Measurements from ENCODE around the gene ANKUB1. TPM values are rescaled to one million over a fixed set of nuclear protein-coding genes. Genes with fewer than 3 reads are reported as not detected.

ANKUB1 gene
- total RNA-seq, 4 donors from 2014 or later, result not detected

DNA sequence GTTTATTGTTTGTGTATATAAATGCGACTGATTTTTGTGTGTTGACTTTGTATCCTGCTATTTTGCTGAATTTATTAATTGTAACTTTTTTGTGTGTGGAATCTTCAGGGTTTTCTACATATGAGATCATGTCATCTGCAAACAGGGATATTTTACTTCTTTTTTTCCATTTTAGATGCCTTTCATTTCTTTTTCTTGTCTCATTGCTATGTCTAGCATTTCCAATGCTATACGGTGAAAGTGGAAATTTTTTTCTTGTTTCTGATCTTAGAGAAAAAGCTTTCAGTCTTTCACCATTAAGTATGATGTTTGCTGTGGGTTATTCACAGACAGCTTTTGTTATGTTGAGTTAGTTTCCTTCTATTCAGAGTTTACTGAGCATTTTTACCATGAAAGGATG is 71.4 kb downstream of the ANKUB1 start:
- H3K4me3 ChIP-seq (replicated peaks in 1 of 3), result no peak overlapping the region
- no peak overlapping the region for H3K27ac ChIP-seq
- H3K27me3 ChIP-seq, result no peaks in the 10 kb centered on the region
- TF ChIP-seq POLR2A (IDR thresholded peaks at IDR 0.05), result no peak
- TF ChIP-seq, protein P1, sequence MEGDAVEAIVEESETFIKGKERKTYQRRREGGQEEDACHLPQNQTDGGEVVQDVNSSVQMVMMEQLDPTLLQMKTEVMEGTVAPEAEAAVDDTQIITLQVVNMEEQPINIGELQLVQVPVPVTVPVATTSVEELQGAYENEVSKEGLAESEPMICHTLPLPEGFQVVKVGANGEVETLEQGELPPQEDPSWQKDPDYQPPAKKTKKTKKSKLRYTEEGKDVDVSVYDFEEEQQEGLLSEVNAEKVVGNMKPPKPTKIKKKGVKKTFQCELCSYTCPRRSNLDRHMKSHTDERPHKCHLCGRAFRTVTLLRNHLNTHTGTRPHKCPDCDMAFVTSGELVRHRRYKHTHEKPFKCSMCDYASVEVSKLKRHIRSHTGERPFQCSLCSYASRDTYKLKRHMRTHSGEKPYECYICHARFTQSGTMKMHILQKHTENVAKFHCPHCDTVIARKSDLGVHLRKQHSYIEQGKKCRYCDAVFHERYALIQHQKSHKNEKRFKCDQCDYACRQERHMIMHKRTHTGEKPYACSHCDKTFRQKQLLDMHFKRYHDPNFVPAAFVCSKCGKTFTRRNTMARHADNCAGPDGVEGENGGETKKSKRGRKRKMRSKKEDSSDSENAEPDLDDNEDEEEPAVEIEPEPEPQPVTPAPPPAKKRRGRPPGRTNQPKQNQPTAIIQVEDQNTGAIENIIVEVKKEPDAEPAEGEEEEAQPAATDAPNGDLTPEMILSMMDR (IDR thresholded peaks at IDR 0.05), result no peak
- WGBS, 2 donors, result 92 to 96% methylated on average over 2 of the region's 2 CpGs
- intact Hi-C loops (cut with DNase I), result no loop called here
- H3K9me3 ChIP-seq, result no peaks in the 10 kb centered on the region
- H3K4me1 ChIP-seq, result no peaks in the 10 kb centered on the region
- no peak for DNase-seq
- H3K36me3 ChIP-seq, result no peaks in the 10 kb centered on the region

DNA sequence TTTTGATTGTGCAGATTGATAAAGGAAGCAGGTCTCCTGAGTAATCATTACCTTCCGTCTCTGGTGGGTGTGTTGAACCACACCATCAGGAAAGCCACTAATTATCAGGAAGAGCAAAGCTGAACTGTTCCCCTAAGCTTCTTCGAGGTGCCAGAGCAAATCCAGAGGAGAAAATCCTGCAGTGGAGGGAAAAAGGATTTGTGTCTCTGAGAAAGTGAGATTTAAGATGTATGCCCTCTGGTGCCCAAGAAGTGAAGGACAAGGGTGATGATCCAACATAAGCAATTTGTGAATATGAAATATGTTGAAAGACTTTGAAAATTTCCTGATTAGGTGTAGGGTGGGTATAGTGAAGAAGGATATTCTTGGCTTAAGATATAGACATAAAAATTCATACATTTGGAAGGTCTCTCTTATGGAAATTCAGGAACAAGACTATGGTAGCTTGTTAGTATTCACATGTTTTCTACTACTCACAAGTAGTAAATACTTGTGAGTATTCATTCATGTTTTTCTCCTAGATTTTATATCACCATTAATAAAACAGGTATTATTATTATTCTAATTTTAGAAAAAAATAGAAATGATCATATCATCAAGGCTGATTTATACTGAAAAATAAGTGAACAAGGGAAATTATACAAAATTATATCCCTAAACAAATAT is 74.8 kb downstream of the ANKUB1 start:
- intact Hi-C loops (cut with DNase I), result loop anchor here (5.0 to 10.0 kb wide), 3 partner anchors 53 to 205 kb away; no protein-coding TSS in a partner anchor
- Histone ChIP-seq H3K27ac (no peak overlapping the region), H3K36me3 (no peaks in the 10 kb centered on the region), H3K27me3 (no peaks in the 10 kb centered on the region), H3K4me1 (no peaks in the 10 kb centered on the region), H3K4me3 (replicated peaks in 1 of 3) (no peak overlapping the region), H3K9me3 (no peaks in the 10 kb centered on the region)
- WGBS, 2 donors, result 6 to 14% methylated on average over 2 of the region's 2 CpGs
- peak; percentile 50 to 56 for DNase-seq
- TF ChIP-seq POLR2A (IDR thresholded peaks at IDR 0.05), result no peak
- TF ChIP-seq, protein P1 (IDR thresholded peaks at IDR 0.05), result peak; percentile 65 to 95 (median 75)

DNA sequence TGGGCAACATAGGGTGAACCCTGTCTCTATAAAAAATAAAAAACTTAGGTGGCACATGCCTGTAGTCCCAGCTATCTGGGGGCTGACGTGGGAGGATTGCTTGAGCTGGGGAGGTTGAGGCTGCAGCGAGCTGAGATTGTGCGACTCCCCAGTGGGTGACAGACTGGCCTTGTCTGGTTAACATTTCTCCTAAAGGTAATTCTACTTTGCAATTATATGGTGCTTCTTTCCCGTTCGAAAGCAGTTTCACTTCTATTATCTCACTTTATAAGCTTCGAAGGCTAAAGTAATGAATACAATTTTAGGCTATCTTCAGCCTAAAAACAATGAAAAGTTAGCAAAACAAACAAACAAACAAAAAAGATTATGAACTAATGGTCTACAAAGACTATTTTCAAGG is 75.4 kb downstream of the ANKUB1 start:
- 76 to 82% methylated on average over 6 of the region's 6 CpGs for WGBS, 2 donors
- no peak for DNase-seq
- no peaks in the 10 kb centered on the region for H3K36me3 ChIP-seq
- no peaks in the 10 kb centered on the region for H3K27me3 ChIP-seq
- no peak overlapping the region for H3K27ac ChIP-seq
- intact Hi-C loops (cut with DNase I), result loop anchor here (5.0 to 10.0 kb wide), 3 partner anchors 52 to 205 kb away; no protein-coding TSS in a partner anchor
- no peaks in the 10 kb centered on the region for H3K4me1 ChIP-seq
- no peaks in the 10 kb centered on the region for H3K9me3 ChIP-seq
- H3K4me3 ChIP-seq (replicated peaks in 1 of 3), result no peak overlapping the region
- TF ChIP-seq, protein P1 (IDR thresholded peaks at IDR 0.05), result no peak
- TF ChIP-seq POLR2A (IDR thresholded peaks at IDR 0.05), result no peak

DNA sequence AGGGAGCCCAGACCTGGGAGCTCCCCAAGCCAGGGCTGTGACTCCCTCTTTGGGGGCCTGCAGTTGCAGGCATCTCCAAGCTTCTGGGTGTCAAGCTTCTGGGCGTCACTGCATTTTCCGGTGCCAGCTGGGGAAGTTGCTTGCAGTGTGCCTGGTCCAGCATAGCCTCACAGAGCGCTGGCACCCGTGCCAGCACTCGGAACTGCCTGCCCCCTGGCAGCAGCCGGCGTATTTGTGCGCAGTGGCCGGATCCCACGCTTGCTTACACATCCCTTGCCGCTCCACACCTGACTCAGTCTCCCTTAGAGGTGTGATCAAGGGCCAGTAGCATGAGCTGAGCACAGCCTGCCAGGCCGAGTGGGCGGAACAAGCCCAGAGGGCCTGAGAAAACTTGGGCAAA is 77.1 kb downstream of the ANKUB1 start:
- H3K9me3 ChIP-seq, result no peaks in the 10 kb centered on the region
- TF ChIP-seq, protein P1 (IDR thresholded peaks at IDR 0.05), result no peak
- no peak for TF ChIP-seq POLR2A (IDR thresholded peaks at IDR 0.05)
- intact Hi-C loops (cut with DNase I), result loop anchor here (5.0 to 10.0 kb wide), 3 partner anchors 50 to 203 kb away; no protein-coding TSS in a partner anchor
- H3K36me3 ChIP-seq, result no peaks in the 10 kb centered on the region
- WGBS, 2 donors, result 92 to 97% methylated on average over 13 of the region's 13 CpGs
- H3K4me3 ChIP-seq (replicated peaks in 1 of 3), result no peak overlapping the region
- no peak for DNase-seq
- no peak overlapping the region for H3K27ac ChIP-seq
- no peaks in the 10 kb centered on the region for H3K27me3 ChIP-seq
- H3K4me1 ChIP-seq, result no peaks in the 10 kb centered on the region

All from thyroid gland (tissue), 4 donors.